ENCODE measurements around the gene TUT1. TPM values are rescaled to one million over a fixed set of nuclear protein-coding genes. Genes with fewer than 3 reads are reported as not detected.
A peak's percentile ranks its signal among the peaks of the same experiment; 100 is the strongest.

TUT1 gene
- total RNA-seq = 23.1 and 26.0 TPM in 2 replicates
- long read RNA-seq, transcript TUT1-202 (9 exons, 2,826 nt) = major isoform, 9 of 11 reads
- long read RNA-seq, partial matches to known transcripts = 0 of 11 reads
- long read RNA-seq, other reads (novel, unspliced or antisense) = 2 of 11 reads

- Mint-ChIP-seq H3K36me3 (ENCODE audit: insufficient read depth) (peaks cover 18% of the 10 kb centered on the region), H3K4me1 (ENCODE audit: low read depth) (peaks cover 13% of the 10 kb centered on the region)
These were observed at the start of gene TUT1 for GRCh38 chr11:62591448-62592145. TUT1 (minus strand) TSS chr11:62591523; CDS start chr11:62591485, 38 bp downstream.

GRCh38 chr11:62632492-62632891 is 41.2 kb upstream of the TUT1 start:
- no peak for DNase-seq (ENCODE audit: low spot score, unreplicated experiment)
- H3K36me3 Mint-ChIP-seq (ENCODE audit: insufficient read depth) = peaks cover 36% of the 10 kb centered on the region
- TF ChIP-seq CTCF (IDR thresholded peaks at IDR 0.05; ENCODE audit: unreplicated experiment) = no peak
- H3K4me3 Mint-ChIP-seq (ENCODE audit: low read depth) = no peak overlapping the region
- H3K27ac Mint-ChIP-seq = peak overlapping the region; percentile 86
- no peaks in the 10 kb centered on the region for H3K27me3 Mint-ChIP-seq
- H3K4me1 Mint-ChIP-seq (ENCODE audit: low read depth) = no peaks in the 10 kb centered on the region
- no peaks in the 10 kb centered on the region for H3K9me3 Mint-ChIP-seq (ENCODE audit: low read depth)

More at GRCh38 chr11:62591448-62592145, at the start of gene TUT1:
- Mint-ChIP-seq H3K27ac (peak within 1 kb of the TSS; percentile 96), H3K9me3 (ENCODE audit: low read depth) (no peaks in the 10 kb centered on the region), H3K27me3 (no peaks in the 10 kb centered on the region), H3K4me3 (ENCODE audit: low read depth) (peak within 1 kb of the TSS; percentile 92)
- DNase-seq (ENCODE audit: low spot score, unreplicated experiment) = peak; percentile 93
- peak; percentile 6 for TF ChIP-seq CTCF (IDR thresholded peaks at IDR 0.05; ENCODE audit: unreplicated experiment)

GRCh38 chr11:62627713-62628112 is 36.4 kb upstream of the TUT1 start:
- DNase-seq (ENCODE audit: low spot score, unreplicated experiment) = no peak
- Mint-ChIP-seq H3K27me3 (no peaks in the 10 kb centered on the region), H3K4me1 (ENCODE audit: low read depth) (no peaks in the 10 kb centered on the region), H3K9me3 (ENCODE audit: low read depth) (no peaks in the 10 kb centered on the region), H3K36me3 (ENCODE audit: insufficient read depth) (peaks cover 30% of the 10 kb centered on the region), H3K27ac (peak overlapping the region; percentile 36), H3K4me3 (ENCODE audit: low read depth) (no peak overlapping the region)
- no peak for TF ChIP-seq CTCF (IDR thresholded peaks at IDR 0.05; ENCODE audit: unreplicated experiment)

- Mint-ChIP-seq H3K27me3 (no peaks in the 10 kb centered on the region), H3K27ac (peak overlapping the region; percentile 98), H3K36me3 (ENCODE audit: insufficient read depth) (peaks cover 12% of the 10 kb centered on the region), H3K9me3 (ENCODE audit: low read depth) (no peaks in the 10 kb centered on the region), H3K4me3 (ENCODE audit: low read depth) (peak overlapping the region; percentile 93), H3K4me1 (ENCODE audit: low read depth) (peaks cover 13% of the 10 kb centered on the region)
- TF ChIP-seq CTCF (IDR thresholded peaks at IDR 0.05; ENCODE audit: unreplicated experiment) = no peak
- no peak for DNase-seq (ENCODE audit: low spot score, unreplicated experiment)
These were observed 31.3 kb upstream of the TUT1 start for GRCh38 chr11:62622476-62623089.

- H3K27me3 Mint-ChIP-seq = no peaks in the 10 kb centered on the region
- peak; percentile 97 for DNase-seq (ENCODE audit: low spot score, unreplicated experiment)
- H3K4me3 Mint-ChIP-seq (ENCODE audit: low read depth) = peak within 1 kb of the TSS; percentile 93
- peak; percentile 11 for TF ChIP-seq CTCF (IDR thresholded peaks at IDR 0.05; ENCODE audit: unreplicated experiment)
- no peaks in the 10 kb centered on the region for H3K9me3 Mint-ChIP-seq (ENCODE audit: low read depth)
- peak within 1 kb of the TSS; percentile 98 for H3K27ac Mint-ChIP-seq
- H3K4me1 Mint-ChIP-seq (ENCODE audit: low read depth) = peaks cover 13% of the 10 kb centered on the region
- peaks cover 8% of the 10 kb centered on the region for H3K36me3 Mint-ChIP-seq (ENCODE audit: insufficient read depth)
These were observed 30.5 kb upstream of the TUT1 start, which contains the start of gene B3GAT3 for GRCh38 chr11:62621567-62622470. B3GAT3 (minus strand) TSS chr11:62621986; CDS start chr11:62621947, 39 bp downstream.

Data from progenitor cell of endocrine pancreas (in vitro differentiated cells).